Measurements from ENCODE around the gene NTSR1.

NTSR1 gene

GRCh38 chr20:62779417-62779685 is 70.7 kb downstream of the NTSR1 start:
- Histone ChIP-seq H3K4me1 (ENCODE audit: control extremely low read depth in 1 of 4, control insufficient read depth in 4 of 4, insufficient read depth in 4 of 4, low read length in 3 of 4) (peaks cover 3 to 35% (median 29%) of the 10 kb centered on the region in 4 experiments), H3K27ac (ENCODE audit: insufficient read depth in 1 of 2, low read depth in 1 of 2, low read length in 2 of 2, poor library complexity in 1 of 2, severe bottlenecking in 2 of 2) (no peak overlapping the region), H3K27me3 (replicated peaks in 2 of 5; ENCODE audit: control insufficient read depth in 4 of 5, insufficient read depth in 5 of 5, low read length in 4 of 5) (no peaks in the 10 kb centered on the region), H3K4me3 (ENCODE audit: control insufficient read depth in 1 of 7, extremely low read depth in 1 of 7, insufficient read depth in 4 of 7, low read depth in 2 of 7, low read length in 6 of 7) (no peak overlapping the region), H3K36me3 (ENCODE audit: control insufficient read depth in 4 of 4, insufficient read depth in 4 of 4, low read length in 3 of 4) (no peaks in the 10 kb centered on the region), H3K9me3 (ENCODE audit: control extremely low read depth in 1 of 5, control insufficient read depth in 4 of 5, insufficient read depth in 2 of 5, low read depth in 1 of 5, low read length in 4 of 5) (no peaks in the 10 kb centered on the region)
- WGBS (ENCODE audit: insufficient coverage): 98% methylated on average over 6 of the region's 7 CpGs
- DNase-seq: no peak
- CTCF ChIA-PET: interaction anchor here (1.9 kb wide), 1 partner anchor 10 kb away, joined by 6 read pairs; no protein-coding TSS in a partner anchor
- POLR2A ChIA-PET: no interaction called here

DNA sequence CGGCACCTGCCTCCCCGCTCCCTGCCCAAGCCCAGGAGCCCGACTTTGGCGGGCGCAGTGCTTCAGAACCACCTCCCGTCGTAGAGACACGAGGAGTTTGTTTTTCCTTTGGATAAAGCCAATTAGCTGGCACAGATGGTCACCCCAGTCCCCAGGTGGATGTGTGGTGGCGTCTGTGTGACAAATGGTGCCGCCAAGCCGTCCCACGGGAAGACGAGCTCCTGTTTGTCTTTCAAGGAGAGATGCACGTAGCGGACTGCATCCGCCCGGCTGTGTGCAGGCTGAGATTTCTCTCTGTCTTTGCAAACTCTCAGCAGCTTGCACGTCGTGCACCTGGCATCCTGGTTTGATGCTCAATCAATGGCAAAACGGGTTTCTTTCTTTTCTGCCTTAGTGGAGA is 71.6 kb downstream of the NTSR1 start:
- Histone ChIP-seq H3K27me3 (replicated peaks in 2 of 5; ENCODE audit: control insufficient read depth in 4 of 5, insufficient read depth in 5 of 5, low read length in 4 of 5) (no peaks in the 10 kb centered on the region), H3K27ac (ENCODE audit: insufficient read depth in 1 of 2, low read depth in 1 of 2, low read length in 2 of 2, poor library complexity in 1 of 2, severe bottlenecking in 2 of 2) (no peak overlapping the region), H3K4me3 (ENCODE audit: control insufficient read depth in 1 of 7, extremely low read depth in 1 of 7, insufficient read depth in 4 of 7, low read depth in 2 of 7, low read length in 6 of 7) (no peak overlapping the region), H3K4me1 (ENCODE audit: control extremely low read depth in 1 of 4, control insufficient read depth in 4 of 4, insufficient read depth in 4 of 4, low read length in 3 of 4) (peaks cover 3 to 29% (median 23%) of the 10 kb centered on the region in 4 experiments), H3K36me3 (ENCODE audit: control insufficient read depth in 4 of 4, insufficient read depth in 4 of 4, low read length in 3 of 4) (no peaks in the 10 kb centered on the region), H3K9me3 (ENCODE audit: control extremely low read depth in 1 of 5, control insufficient read depth in 4 of 5, insufficient read depth in 2 of 5, low read depth in 1 of 5, low read length in 4 of 5) (no peaks in the 10 kb centered on the region)
- WGBS (ENCODE audit: insufficient coverage): 91% methylated on average over 19 of the region's 20 CpGs
- CTCF ChIA-PET: interaction anchor here (1.3 to 1.9 kb wide), 2 partner anchors 9 to 76 kb away, joined by 5 to 6 read pairs; no protein-coding TSS in a partner anchor
- POLR2A ChIA-PET: no interaction called here
- no peak for DNase-seq

DNA sequence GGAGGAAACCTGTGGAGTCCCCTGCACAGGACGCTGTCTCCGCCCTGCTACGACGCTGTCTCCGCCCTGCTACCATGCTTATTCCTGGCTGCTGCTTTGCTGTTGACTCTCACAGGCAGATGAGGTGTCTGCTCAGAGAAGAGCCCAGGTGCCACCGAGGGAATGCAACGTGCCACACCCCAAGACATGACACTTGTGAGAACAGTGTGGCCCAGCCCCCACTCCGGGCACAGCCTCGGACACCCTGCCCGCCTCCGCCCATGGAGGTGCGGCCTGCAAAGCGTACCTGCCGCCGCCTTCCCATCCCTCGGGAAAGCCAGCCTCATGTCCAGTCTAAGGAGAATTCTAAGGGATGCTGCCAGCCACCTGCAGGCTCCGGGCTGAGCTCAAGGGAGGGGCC is 72.1 kb downstream of the NTSR1 start:
- Histone ChIP-seq H3K9me3 (ENCODE audit: control extremely low read depth in 1 of 5, control insufficient read depth in 4 of 5, insufficient read depth in 2 of 5, low read depth in 1 of 5, low read length in 4 of 5) (no peaks in the 10 kb centered on the region), H3K4me1 (ENCODE audit: control extremely low read depth in 1 of 4, control insufficient read depth in 4 of 4, insufficient read depth in 4 of 4, low read length in 3 of 4) (peaks cover 3 to 28% (median 25%) of the 10 kb centered on the region in 4 experiments), H3K27ac (ENCODE audit: insufficient read depth in 1 of 2, low read depth in 1 of 2, low read length in 2 of 2, poor library complexity in 1 of 2, severe bottlenecking in 2 of 2) (no peak overlapping the region), H3K27me3 (replicated peaks in 2 of 5; ENCODE audit: control insufficient read depth in 4 of 5, insufficient read depth in 5 of 5, low read length in 4 of 5) (no peaks in the 10 kb centered on the region), H3K4me3 (ENCODE audit: control insufficient read depth in 1 of 7, extremely low read depth in 1 of 7, insufficient read depth in 4 of 7, low read depth in 2 of 7, low read length in 6 of 7) (no peak overlapping the region), H3K36me3 (ENCODE audit: control insufficient read depth in 4 of 4, insufficient read depth in 4 of 4, low read length in 3 of 4) (no peaks in the 10 kb centered on the region)
- WGBS (ENCODE audit: insufficient coverage): 92% methylated on average over 17 of the region's 17 CpGs
- ChIA-PET CTCF (interaction anchor here (0.9 to 1.3 kb wide), 2 partner anchors 12 to 76 kb away, joined by 3 to 5 read pairs; no protein-coding TSS in a partner anchor), POLR2A (no interaction called here)
- no peak for DNase-seq

GRCh38 chr20:62782149-62782892 is 73.7 kb downstream of the NTSR1 start:
- H3K4me1 ChIP-seq (ENCODE audit: control extremely low read depth in 1 of 4, control insufficient read depth in 4 of 4, insufficient read depth in 4 of 4, low read length in 3 of 4): peaks cover 0 to 23% (median 14%) of the 10 kb centered on the region in 4 experiments
- CTCF ChIA-PET: interaction anchor here (1.1 to 2.1 kb wide), 2 partner anchors 9 to 20 kb away, joined by 3 to 9 read pairs; no protein-coding TSS in a partner anchor

GRCh38 chr20:62782893-62783278 is 74.2 kb downstream of the NTSR1 start:
- 42% methylated on average over 9 of the region's 9 CpGs for WGBS (ENCODE audit: insufficient coverage)
- H3K27me3 ChIP-seq (replicated peaks in 2 of 5; ENCODE audit: control insufficient read depth in 4 of 5, insufficient read depth in 5 of 5, low read length in 4 of 5): no peaks in the 10 kb centered on the region
- H3K9me3 ChIP-seq (ENCODE audit: control extremely low read depth in 1 of 5, control insufficient read depth in 4 of 5, insufficient read depth in 2 of 5, low read depth in 1 of 5, low read length in 4 of 5): no peaks in the 10 kb centered on the region
- H3K4me1 ChIP-seq (ENCODE audit: control extremely low read depth in 1 of 4, control insufficient read depth in 4 of 4, insufficient read depth in 4 of 4, low read length in 3 of 4): peaks cover 0 to 29% (median 13%) of the 10 kb centered on the region in 4 experiments
- POLR2A ChIA-PET: no interaction called here
- H3K36me3 ChIP-seq (ENCODE audit: control insufficient read depth in 4 of 4, insufficient read depth in 4 of 4, low read length in 3 of 4): no peaks in the 10 kb centered on the region
- H3K4me3 ChIP-seq (ENCODE audit: control insufficient read depth in 1 of 7, extremely low read depth in 1 of 7, insufficient read depth in 4 of 7, low read depth in 2 of 7, low read length in 6 of 7): no peak overlapping the region
- DNase-seq: no peak
- no peak overlapping the region for H3K27ac ChIP-seq (ENCODE audit: insufficient read depth in 1 of 2, low read depth in 1 of 2, low read length in 2 of 2, poor library complexity in 1 of 2, severe bottlenecking in 2 of 2)
- CTCF ChIA-PET: interaction anchor here (1.1 to 2.1 kb wide), 2 partner anchors 9 to 21 kb away, joined by 3 to 9 read pairs; no protein-coding TSS in a partner anchor

More at GRCh38 chr20:62782149-62782892, 73.7 kb downstream of the NTSR1 start:
- DNase-seq: no peak
- 95% methylated on average over 13 of the region's 18 CpGs for WGBS (ENCODE audit: insufficient coverage)
- no peaks in the 10 kb centered on the region for H3K9me3 ChIP-seq (ENCODE audit: control extremely low read depth in 1 of 5, control insufficient read depth in 4 of 5, insufficient read depth in 2 of 5, low read depth in 1 of 5, low read length in 4 of 5)
- H3K36me3 ChIP-seq (ENCODE audit: control insufficient read depth in 4 of 4, insufficient read depth in 4 of 4, low read length in 3 of 4): no peaks in the 10 kb centered on the region
- no peak overlapping the region for H3K27ac ChIP-seq (ENCODE audit: insufficient read depth in 1 of 2, low read depth in 1 of 2, low read length in 2 of 2, poor library complexity in 1 of 2, severe bottlenecking in 2 of 2)
- no peaks in the 10 kb centered on the region for H3K27me3 ChIP-seq (replicated peaks in 2 of 5; ENCODE audit: control insufficient read depth in 4 of 5, insufficient read depth in 5 of 5, low read length in 4 of 5)
- no peak overlapping the region for H3K4me3 ChIP-seq (ENCODE audit: control insufficient read depth in 1 of 7, extremely low read depth in 1 of 7, insufficient read depth in 4 of 7, low read depth in 2 of 7, low read length in 6 of 7)
- POLR2A ChIA-PET: no interaction called here

DNA sequence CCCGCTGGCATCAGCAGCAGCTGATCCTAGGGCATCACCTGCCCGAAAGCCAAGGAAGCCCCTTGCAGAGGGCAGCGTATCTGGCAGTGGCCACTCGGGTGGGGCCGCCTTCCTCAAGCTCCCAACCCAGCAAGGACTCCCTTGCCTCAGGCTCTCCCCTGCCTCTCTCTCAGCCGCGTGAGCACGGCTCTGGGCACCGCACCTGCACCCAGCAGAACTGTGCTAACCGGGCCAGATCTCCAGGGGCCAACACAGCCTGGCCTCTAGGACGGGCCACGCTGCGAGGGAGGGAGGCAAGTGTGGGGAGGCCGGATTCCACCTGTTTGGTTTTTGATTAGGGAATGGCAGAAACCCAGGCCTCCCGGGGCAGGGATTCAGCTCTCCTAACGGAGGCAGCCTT is 75.9 kb downstream of the NTSR1 start:
- Histone ChIP-seq H3K36me3 (ENCODE audit: control insufficient read depth in 4 of 4, insufficient read depth in 4 of 4, low read length in 3 of 4) (no peaks in the 10 kb centered on the region), H3K27me3 (replicated peaks in 2 of 5; ENCODE audit: control insufficient read depth in 4 of 5, insufficient read depth in 5 of 5, low read length in 4 of 5) (no peaks in the 10 kb centered on the region), H3K4me3 (ENCODE audit: control insufficient read depth in 1 of 7, extremely low read depth in 1 of 7, insufficient read depth in 4 of 7, low read depth in 2 of 7, low read length in 6 of 7) (no peak overlapping the region), H3K27ac (ENCODE audit: insufficient read depth in 1 of 2, low read depth in 1 of 2, low read length in 2 of 2, poor library complexity in 1 of 2, severe bottlenecking in 2 of 2) (no peak overlapping the region), H3K9me3 (ENCODE audit: control extremely low read depth in 1 of 5, control insufficient read depth in 4 of 5, insufficient read depth in 2 of 5, low read depth in 1 of 5, low read length in 4 of 5) (no peaks in the 10 kb centered on the region), H3K4me1 (ENCODE audit: control extremely low read depth in 1 of 4, control insufficient read depth in 4 of 4, insufficient read depth in 4 of 4, low read length in 3 of 4) (peaks cover 0 to 32% (median 13%) of the 10 kb centered on the region in 4 experiments)
- 98% methylated on average over 15 of the region's 16 CpGs for WGBS (ENCODE audit: insufficient coverage)
- POLR2A ChIA-PET: no interaction called here
- CTCF ChIA-PET: no interaction called here
- DNase-seq: no peak

GRCh38 chr20:62785393-62785792 is 76.8 kb downstream of the NTSR1 start:
- Histone ChIP-seq H3K27me3 (replicated peaks in 2 of 5; ENCODE audit: control insufficient read depth in 4 of 5, insufficient read depth in 5 of 5, low read length in 4 of 5) (no peaks in the 10 kb centered on the region), H3K4me3 (ENCODE audit: control insufficient read depth in 1 of 7, extremely low read depth in 1 of 7, insufficient read depth in 4 of 7, low read depth in 2 of 7, low read length in 6 of 7) (no peak overlapping the region), H3K9me3 (ENCODE audit: control extremely low read depth in 1 of 5, control insufficient read depth in 4 of 5, insufficient read depth in 2 of 5, low read depth in 1 of 5, low read length in 4 of 5) (no peaks in the 10 kb centered on the region), H3K4me1 (ENCODE audit: control extremely low read depth in 1 of 4, control insufficient read depth in 4 of 4, insufficient read depth in 4 of 4, low read length in 3 of 4) (peaks cover 0 to 35% (median 13%) of the 10 kb centered on the region in 4 experiments), H3K27ac (ENCODE audit: insufficient read depth in 1 of 2, low read depth in 1 of 2, low read length in 2 of 2, poor library complexity in 1 of 2, severe bottlenecking in 2 of 2) (no peak overlapping the region), H3K36me3 (ENCODE audit: control insufficient read depth in 4 of 4, insufficient read depth in 4 of 4, low read length in 3 of 4) (no peaks in the 10 kb centered on the region)
- no peak for DNase-seq
- CTCF ChIA-PET: no interaction called here
- 86% methylated on average over 5 of the region's 11 CpGs for WGBS (ENCODE audit: insufficient coverage)
- POLR2A ChIA-PET: no interaction called here

Data from common myeloid progenitor, CD34-positive (primary cell).